ENCODE data around the gene TMEM8B.
A peak's percentile ranks its signal among the peaks of the same experiment; 100 is the strongest.

The TMEM8B gene, protein sequence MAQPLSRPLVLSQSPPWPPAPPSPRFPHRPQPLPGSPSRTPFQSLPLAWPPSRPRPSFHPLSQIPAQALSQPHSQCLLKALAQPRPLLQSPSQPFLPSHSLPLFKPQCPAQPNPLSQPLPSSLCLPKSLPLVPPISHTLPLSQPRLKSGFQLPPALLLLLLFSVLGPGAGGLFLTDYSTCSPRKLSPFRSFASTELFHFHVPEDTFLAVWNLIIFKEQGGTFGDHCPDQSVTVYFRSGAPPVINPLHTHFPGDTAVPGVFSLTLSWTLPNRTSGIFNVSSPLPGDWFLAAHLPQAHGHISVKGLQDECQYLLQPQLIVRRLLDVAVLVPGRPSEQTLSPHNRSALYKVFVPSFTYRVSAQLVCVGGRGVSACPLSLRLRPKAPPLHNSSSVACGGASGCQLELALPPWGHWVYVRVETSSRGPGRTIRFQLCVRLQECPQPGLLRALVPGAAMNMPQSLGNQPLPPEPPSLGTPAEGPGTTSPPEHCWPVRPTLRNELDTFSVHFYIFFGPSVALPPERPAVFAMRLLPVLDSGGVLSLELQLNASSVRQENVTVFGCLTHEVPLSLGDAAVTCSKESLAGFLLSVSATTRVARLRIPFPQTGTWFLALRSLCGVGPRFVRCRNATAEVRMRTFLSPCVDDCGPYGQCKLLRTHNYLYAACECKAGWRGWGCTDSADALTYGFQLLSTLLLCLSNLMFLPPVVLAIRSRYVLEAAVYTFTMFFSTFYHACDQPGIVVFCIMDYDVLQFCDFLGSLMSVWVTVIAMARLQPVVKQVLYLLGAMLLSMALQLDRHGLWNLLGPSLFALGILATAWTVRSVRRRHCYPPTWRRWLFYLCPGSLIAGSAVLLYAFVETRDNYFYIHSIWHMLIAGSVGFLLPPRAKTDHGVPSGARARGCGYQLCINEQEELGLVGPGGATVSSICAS

DNA sequence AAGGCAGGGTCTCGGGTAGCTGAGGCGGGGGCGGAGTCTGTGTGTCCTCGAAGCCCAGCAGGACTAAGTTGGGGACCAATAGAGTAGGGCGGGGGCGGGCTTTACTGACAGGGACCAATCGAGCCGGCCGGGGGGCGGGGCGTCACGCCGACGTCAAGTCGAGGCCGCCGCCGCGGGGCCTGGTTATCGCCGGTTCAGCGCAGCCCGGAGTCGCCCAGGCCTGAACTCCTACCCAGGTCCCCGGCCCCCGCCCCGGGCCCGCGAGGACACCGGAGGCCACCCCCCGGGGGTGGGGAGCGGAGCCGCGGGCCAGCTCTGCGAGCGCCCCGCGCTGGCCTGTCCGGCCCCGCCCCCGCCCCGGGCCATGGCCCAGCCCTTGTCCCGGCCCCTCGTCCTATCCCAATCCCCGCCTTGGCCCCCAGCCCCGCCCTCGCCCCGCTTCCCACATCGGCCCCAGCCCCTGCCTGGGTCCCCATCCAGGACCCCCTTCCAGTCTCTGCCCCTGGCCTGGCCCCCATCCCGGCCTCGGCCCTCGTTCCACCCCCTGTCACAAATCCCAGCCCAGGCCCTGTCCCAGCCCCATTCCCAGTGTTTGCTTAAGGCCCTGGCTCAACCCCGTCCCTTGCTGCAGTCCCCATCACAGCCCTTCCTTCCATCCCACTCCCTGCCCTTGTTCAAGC is at the start of gene TMEM8B:
Gene TMEM8B (plus strand): TSS at position 145 of the 680 bp plus-strand sequence. CDS start 220 bp downstream, at position 365.
- peak; percentile 97 for DNase-seq

DNA sequence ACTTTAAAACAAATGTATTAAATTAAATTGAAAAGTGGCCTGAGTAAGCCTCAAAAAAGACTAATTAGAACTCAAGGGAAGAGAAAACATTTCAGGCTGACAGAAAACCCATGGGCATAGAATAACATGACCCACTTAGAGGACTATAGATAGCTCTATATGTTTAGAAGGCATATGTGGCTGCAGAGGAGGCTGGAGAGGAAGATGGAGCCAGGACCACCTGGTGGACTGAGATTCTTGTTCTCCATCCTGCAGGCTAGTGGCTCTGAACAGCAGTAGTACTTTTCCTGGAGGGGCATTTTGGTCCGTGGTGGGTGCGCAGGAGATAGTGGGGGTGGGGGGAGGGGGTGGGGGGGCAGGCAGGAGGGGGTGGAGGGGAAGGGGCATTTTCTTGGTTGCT is 48.0 kb upstream of the TMEM8B start:
- no peak for DNase-seq

DNA sequence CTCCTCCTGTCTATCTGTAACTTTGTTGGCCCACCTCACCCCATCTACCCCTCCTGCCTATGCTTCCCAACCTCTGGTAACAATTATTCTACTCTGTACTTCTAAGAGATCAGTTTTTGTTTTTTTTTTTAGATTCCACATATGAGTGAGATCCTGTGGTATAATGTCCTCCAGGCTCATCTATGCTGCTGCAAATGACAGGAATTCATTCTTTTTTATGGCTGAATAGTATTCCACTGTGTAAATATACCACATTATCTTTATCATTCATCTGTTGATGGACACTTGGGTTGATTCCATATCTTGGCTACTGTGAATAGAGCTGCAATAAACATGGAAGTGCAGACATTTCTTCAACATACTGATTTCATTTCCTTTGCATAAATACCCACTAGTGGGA is 45.6 kb upstream of the TMEM8B start:
- DNase-seq: no peak

DNA sequence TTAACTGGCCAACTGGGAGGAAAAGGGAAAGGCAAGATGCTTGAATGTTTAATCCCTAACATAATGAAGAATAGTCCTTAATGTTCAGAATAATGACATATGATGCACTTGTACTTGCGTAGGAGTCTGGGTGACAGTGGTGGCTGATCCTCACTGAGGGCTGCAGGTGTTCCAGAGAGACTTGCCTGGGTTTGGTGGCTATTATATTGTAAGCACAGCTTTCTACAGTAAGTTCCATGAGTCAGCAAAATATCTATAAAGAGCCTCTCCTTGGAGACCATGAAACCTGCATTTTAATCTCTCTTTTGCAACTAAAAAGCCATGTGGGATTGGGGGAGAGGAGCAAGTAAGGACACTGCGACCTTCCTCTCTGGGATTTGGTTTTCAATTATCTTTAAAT is 39.5 kb upstream of the TMEM8B start:
- no peak for DNase-seq

DNA sequence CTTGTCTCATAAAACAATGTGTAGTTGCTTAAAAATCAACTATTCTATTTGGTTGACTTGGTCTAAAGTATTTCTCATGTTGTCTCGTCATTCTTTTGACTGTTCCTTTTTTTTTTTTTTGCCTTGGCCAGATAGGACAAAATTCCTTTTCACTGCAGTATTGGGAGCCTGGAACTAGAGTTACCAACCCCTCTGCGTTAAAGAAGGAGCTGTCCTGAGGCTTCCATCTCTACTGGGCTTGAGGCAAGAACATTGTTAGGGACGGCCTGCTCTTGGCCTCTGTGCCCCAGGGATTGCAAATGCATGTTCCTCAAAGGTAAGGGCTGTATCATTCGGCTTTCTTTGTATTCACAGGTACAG is 39.0 kb upstream of the TMEM8B start:
- no peak for DNase-seq

DNA sequence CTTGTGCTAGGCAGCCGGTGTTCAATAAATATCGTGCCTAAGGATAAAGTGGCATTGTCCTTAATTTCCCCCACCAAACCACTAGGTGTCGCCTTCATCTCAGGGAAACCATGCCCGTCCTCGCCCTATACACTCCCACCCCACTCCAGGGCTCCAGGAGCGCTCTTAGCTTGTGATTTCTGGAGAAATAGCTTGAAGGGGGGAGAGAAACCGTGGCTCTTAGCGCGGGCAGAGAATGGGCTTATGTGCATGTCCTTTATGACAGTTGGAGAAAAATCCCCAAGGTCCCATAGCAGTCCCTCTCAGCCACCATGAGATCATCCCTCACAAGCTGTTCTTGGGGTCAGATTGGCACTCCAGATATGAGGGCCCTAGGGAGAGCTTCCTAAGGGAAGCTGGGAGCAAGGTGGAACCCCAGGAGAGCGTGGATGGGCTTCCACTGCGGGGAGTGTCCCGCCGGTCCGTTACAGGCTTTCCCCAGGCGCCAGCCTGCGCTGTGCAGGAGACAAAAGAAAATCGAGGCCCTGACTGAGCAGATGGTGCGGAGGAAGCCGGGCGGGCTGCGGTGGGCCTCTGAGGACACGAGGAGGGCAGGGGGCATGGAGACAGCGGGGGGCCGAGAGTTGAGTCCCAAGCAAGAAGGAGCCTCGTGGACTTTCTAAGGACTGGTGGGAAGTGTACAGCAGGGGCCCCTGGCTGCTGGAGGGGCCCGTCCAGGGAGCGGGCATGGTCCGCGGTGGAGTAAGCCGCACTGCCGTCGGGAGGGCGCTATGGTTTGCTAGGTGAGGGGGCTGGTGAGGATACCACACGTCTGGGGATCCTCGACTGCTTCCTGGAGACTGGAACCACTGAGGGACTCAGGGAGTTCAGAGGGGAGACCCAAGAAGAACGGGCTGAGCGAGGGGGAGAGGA is 38.4 kb upstream of the TMEM8B start:
- peak; percentile 60 for DNase-seq

DNA sequence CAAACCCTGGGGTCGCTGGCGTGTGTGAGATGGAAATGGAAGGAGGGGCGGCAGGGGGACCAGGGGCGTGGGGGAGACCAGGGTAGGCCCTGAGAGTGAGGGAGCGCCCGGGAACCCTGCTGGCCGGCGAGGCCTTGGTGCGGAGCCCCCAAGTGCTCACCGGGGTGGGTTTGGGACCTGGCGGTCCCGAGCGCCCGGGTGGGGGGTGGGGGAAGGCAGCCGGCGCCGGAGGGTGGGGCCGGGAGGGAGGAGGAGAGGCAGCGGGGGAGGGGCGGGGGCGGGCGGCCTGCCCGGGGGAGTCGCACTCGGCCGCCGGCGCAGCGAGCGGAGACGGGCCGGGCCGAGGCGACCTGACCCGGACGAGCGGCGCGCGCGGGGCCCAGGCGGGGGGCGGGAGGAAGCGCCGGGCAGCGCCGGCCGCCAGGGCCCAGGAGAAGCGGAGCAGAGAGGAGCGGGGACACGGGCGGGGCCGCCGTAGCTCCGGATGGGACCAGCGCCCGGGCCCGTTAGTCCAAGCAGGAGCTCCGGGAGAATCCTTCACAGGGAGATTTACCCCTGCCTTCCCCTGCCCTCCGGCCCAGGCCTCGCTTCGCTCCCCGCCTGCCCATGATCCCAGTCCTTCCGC is 37.6 kb upstream of the TMEM8B start, which contains the start of gene NPR2:
Gene NPR2 (plus strand): TSS at position 295 of the 625 bp plus-strand sequence. CDS start 818 bp downstream, outside the sequence.
- no peak for DNase-seq

DNA sequence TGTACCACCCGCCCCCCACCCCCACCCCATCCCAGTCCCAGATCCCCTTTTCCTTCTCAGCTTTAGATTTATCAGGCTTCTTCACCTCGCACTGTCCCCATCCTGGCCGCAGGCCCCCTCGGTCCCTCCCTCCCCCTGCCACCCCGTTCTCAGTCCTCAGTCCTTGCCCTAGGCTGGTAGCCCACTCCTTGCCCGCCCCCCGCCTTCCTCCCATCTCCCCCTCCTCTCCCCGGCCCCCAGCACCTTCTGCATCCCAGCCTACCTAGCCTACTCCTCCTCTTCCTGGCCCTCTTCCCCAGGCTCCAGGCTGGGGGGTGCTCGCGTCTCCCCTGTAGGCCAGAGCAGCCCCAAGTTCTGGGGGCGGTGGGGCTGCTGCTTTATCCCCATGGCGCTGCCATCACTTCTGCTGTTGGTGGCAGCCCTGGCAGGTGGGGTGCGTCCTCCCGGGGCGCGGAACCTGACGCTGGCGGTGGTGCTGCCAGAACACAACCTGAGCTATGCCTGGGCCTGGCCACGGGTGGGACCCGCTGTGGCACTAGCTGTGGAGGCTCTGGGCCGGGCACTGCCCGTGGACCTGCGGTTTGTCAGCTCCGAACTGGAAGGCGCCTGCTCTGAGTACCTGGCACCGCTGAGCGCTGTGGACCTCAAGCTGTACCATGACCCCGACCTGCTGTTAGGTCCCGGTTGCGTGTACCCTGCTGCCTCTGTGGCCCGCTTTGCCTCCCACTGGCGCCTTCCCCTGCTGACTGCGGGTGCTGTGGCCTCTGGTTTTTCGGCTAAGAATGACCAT is 36.8 kb upstream of the TMEM8B start:
- no peak for DNase-seq

DNA sequence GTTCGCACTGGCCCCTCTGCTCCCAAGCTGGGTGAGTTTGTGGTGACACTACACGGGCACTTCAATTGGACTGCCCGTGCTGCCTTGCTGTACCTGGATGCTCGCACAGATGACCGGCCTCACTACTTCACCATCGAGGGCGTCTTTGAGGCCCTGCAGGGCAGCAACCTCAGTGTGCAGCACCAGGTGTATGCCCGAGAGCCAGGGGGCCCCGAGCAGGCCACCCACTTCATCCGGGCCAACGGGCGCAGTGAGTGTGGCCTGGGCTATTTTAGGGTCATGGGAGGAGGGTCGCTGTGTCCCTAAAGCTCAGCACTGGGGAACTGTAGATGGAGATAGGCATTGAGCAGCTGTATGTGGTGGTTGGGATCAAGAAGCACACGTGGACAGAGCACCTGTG is 36.2 kb upstream of the TMEM8B start:
- no peak for DNase-seq

DNA sequence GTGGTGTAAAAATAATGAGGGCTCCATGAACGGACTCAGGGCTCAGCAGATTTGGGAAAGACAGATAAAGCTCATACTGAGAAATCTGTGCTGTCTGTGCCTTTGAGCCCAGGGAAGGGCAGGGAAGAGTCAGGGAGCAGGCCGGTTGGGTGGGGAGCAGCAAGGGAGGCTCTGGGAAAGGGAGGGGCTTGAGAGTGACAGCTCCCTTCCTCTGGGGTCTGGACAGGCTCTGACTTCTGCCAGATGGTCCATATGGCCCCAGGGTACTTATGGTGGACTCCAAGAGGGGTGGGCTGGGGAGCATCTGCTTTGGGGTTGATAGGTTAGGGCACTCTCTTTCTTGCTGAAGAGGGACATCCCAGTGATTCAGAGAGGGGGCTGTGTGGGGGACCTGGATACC is 35.6 kb upstream of the TMEM8B start:
- DNase-seq: no peak

DNA sequence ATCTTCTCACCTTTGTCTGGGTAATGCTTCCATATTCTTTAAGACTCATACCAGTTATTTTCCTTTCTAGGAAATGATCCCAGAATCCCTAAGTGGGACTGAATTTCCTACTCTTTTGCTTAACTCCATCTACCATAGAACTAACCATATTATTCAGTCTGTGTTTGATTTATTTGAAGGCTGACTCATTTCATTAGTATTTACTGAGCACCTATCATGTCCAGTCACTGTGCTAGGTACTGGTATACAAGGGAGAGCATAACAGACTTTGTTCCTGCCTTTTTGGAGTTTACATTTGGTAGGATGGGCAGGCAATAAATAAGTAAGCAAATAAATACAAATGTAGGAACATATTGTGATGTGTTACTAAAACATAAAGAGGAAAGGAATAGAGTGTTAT is 33.3 kb upstream of the TMEM8B start:
- no peak for DNase-seq

DNA sequence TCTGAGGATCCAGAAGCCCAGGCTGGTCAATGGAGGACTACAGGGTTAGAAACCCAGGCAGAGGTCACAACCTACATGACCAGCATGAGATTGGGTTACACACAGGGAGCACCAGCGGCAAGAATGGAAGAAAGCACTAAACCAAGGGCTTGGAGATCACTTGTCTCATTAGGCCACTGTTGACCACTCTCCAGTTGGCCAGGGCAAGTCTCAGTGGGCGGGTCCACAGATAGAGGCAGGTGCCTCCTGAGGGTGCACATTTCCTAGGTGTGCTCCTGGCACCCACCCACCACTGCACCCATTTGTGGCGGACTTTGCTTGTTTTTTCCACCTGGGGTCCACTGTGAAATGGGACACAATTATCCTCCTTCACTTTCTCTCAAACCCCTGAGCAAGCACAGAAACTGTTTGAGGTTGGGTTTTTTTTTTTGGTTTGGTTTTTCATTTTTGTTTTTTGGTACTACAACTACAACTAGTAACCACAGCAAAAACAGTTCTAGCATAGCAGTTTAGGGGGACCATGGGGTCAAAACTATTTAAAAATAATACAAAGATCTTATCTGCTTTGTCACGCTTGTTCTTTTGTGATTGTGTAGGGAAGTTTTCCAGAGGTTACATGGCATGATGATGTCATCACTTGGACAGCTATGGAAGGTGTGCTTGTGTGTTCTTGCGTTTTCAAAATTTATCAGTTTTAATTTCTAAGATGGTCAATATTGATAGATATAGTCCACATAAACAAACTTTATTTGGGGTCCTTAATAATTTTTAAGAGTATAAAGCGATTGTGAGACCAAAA is 31.5 kb upstream of the TMEM8B start:
- peak; percentile 14 for DNase-seq

DNA sequence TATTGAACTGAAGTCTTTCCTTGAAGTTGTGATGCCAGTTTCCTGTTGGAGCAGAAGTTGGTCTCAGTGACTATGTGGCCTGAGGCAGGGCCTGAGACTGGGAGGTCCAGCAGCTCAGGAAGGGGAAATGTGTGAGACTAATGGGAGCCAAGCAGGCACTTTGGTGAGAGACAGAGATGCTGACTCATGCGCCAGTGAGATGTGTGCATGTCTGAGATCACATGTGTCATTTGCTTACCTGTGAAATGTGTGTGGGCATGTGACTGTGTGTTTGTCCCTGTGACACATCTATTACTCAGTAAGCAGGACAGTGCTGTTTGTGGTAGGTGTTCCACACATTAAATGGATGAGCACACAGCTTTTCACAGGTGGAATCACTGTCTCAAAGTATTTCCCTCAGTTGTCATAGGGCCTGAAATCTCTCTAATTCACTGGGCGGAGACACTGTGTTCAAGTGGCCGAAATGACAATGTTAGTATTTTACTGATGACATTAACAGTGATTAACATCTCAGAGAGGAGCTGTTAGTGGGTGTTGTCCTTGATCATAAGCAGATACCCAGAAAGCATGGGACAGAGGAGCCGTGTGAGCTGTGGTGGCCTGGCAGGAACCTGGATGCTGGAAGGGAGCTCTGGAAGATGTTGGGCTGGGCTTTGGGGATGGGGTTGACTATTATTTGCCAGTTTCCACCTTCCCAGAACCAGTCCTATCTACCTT is 30.2 kb upstream of the TMEM8B start:
- DNase-seq: peak; percentile 55

DNA sequence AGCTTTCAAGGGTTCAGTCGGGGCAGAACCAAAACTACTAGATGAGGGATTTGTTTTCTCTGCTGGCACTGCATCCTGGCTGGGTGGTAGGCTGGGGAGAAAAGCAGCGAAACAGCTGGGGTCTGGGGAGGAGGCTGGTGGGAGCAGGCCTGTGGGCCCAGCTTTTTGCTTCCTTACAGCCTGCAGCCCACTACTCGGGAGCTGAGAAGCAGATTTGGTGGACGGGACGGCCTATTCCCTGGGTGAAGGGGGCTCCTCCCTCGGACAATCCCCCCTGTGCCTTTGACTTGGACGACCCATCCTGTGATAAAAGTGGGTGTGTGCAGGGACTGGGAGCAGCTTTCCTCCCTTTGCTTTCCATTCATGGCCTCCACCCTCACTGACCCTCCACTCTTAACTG is 28.5 kb upstream of the TMEM8B start:
- no peak for DNase-seq

DNA sequence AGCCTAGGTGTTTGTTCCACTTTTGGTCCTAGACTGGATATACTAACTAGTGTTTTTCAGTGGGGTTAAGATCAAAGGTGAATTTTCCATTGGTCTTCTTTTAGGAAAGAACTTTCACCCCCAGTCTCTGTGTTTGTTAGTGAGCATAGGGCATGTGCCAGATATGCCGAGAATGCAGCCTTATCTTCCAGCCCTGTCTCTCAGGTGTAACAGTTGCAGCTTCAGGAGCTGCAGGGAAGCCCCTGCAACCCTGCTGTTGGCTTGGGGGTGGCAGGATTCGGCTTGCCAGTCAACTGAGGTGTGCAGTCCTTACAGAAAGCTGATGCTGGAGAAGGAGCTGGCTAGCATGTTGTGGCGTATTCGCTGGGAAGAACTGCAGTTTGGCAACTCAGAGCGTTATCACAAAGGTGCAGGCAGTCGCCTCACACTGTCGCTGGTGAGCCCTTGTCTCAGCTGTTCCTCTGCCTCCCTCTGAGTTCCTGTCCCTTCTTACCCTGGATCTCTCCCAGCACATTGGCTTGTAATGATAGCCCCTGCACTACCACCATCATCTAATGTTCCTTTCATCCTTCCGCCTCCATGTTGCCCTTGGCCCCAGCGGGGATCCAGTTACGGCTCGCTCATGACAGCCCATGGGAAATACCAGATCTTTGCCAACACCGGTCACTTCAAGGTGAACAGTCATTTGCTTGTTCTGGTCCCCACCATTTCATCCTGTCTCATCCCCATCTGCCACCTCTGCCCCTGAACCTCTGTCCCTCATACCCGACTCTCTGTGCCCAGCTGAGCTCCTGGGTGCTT is 27.5 kb upstream of the TMEM8B start:
- DNase-seq: no peak

DNA sequence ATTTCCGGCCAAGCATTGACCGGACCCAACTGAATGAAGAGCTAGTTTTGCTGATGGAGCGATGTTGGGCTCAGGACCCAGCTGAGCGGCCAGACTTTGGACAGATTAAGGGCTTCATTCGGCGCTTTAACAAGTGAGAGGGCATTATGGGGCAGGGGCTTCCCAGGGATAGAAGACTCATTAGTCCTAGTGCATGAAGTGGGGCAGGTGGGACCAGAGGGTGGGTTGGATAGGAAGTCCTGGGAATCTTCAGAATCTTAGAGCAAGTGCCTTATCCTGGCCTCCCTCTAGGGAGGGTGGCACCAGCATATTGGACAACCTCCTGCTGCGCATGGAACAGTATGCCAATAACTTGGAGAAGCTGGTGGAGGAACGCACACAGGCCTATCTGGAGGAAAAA is 22.9 kb upstream of the TMEM8B start:
- peak; percentile 13 for DNase-seq

DNA sequence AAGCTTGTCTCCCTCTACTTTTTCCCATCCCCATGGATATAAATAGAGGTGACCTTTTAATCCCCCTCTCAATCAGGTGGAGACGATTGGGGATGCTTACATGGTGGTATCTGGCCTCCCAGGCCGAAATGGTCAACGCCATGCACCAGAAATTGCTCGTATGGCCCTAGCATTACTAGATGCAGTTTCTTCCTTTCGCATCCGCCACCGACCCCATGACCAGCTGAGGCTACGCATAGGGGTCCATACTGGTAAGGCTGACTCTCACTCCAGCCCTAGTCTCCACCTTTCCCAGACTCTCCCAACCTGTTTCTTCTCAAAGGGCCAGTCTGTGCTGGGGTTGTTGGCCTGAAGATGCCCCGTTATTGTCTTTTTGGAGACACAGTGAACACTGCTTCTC is 20.6 kb upstream of the TMEM8B start:
- DNase-seq: no peak

DNA sequence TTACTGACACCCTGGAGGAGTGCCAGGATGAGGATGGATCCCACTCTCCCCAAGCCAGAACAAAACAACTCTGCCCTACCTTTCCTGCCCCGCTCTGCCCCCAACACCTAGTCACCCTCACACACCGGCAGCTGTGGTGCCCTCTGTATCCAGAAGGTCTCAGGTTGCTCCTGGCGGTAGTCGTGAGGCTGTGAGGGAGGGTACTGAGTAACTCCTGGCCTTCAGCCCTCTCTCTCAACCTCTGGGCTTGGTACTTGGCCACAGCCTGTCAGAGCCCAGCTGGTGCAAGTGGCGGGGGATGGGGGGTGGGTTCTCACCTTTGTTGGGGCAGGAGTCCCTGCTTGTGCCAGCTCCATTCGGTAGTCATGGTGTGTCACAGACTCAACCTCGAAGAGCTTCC is 18.9 kb upstream of the TMEM8B start:
- no peak for DNase-seq
